M059J (cell line): Measurements from ENCODE around the gene SLC6A2. TPM values are rescaled to one million over a fixed set of nuclear protein-coding genes. Genes with fewer than 3 reads are reported as not detected.

Source experiments
- DNase-seq: peaks from one replicate; pipeline ENCODE4 v3.0.0-alpha.2; 2012; ENCODE audit warnings: low read depth
- total RNA-seq: library from RNA; depleted of rRNA; stranded (reverse); fragments of >200 nt; shearing (Covaris generic); gene quantifications from 2 replicates; pipeline ENCODE4 v1.2.3, GENCODE V29; 2014

Gene SLC6A2
- total RNA-seq, 1 experiment from 2014 or later: not detected

DNA sequence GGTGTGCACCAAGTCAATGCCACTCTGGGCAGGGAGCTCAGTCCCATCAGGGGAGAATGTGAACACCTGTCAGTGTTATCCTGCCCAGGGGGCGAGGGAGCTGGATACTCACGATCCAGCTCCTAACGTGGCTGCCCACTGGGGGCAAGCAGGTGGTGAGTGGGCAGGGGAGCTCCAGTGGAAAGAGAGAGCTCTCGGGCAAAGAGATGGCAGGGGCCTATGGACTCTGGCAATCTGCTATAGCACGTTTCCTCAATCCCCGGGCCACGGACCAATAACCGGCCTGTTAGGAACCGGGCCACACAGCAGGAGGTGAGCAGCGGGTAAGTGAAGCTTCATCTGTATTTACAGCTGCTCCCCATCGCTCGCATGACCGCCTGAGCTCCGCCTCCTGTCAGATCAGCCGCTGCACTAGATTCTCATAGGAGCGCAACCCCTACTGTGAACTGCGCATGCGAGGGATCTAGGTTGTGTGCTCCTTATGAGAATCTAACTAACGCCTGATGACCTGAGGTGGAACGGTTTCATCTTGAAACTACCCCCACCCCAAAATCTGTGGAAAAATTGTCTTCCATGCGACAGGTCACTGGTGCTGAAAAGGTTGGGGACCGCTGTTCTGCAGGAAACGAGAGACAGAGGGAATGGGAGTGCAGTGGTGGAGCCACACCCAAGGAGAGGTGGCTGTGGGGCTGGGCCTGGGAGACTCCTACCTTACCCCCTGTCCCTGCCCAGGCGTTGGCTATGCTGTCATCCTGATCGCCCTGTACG lies 15.6 kb downstream of the SLC6A2 start:
- no peak for DNase-seq

DNA sequence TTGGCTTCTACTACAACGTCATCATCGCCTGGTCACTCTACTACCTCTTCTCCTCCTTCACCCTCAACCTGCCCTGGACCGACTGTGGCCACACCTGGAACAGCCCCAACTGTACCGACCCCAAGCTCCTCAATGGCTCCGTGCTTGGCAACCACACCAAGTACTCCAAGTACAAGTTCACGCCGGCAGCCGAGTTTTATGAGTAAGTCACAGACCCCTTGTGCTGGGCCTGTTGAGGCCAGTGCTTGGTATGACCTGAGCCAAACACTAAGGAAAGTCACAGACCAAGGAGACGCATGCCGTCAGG lies 16.1 kb downstream of the SLC6A2 start:
- no peak for DNase-seq

DNA sequence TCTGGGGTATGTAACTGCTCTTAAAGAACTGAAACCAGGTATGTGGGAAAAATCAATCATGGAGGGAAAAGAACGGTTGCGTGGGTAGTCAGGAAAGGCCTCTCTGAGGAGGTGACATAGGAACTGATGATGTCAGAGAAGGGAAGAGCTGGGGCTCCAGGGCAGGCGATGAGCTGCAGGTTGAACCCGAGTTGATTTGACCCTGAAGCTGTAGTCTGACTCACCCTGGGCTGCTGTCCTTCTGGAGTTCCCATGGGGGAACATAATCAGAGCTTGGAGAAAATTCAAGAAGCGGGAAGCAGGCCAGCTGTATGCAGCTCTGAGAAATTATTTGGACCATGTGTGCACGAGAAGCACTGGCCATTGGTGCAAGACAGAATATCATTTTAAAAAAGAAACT lies 16.7 kb downstream of the SLC6A2 start:
- DNase-seq: peak; percentile 70

DNA sequence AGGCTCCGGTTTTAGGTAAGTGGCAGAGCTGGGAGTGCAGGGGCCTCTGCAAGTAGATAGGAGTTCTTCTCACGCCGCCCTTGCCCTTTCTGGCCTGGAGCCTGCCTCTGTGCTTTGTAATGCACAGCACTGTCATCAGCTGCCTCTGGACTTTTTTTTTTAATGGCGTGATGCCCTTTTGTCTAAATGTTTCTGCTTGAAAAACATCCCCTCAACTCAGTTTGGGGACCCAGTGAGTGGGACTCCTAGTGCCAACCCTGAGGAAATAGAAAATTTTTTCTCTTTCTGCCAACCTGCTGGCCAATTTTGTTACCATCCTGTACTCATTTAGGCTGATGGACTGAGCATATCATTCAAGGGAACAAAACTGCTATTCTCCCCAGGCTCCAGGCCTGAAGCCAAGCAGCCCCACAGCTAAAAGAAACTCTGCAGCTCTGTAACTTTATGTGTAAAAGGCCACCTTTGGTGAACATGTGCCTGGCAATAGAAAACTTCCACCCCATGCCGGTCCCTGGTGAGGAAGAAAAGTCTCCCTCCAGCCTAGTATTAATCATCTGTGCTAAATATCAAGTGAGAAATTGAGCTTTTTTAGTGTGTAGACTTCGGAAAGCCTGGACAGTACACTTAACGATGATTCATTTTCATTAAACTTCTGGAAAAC lies 22.5 kb downstream of the SLC6A2 start:
- DNase-seq: no peak

DNA sequence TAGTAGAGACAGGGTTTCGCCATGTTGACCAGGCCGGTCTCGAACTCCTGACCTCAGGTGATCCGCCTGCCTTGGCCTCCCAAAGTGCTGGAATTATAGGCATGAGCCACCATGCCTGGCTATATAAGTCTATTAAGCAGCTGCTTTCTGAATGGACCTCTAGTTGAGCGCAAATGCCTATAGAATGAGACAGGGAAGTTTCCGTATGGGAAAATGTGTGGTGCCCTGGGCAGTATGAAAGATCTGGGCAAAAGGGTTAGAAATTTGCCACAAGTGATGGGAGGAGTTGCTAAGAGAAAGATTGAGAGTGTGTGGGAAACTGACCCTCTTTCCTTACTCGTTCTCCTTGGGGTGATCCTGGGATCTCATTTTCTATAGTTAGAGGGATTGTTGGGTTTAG lies 26.3 kb downstream of the SLC6A2 start:
- DNase-seq: no peak

DNA sequence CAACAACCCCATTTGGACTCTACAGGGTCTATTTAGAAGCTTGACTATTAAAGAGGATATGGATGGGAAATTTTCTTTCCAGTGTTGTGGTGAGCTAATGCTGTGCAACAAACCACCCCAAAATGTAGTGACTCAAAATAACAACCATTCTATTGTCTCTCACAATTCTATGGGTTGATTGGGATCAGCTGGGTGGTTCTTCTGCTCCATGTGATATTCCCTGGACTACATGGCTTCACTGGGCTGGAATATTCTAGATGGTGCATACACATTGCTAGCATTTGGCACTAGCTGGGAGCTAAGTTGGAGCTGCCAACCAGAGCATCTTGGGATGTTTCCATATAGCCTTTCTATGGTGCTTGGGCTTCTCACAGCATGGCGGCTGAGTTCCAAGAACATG lies 30.2 kb downstream of the SLC6A2 start:
- no peak for DNase-seq

DNA sequence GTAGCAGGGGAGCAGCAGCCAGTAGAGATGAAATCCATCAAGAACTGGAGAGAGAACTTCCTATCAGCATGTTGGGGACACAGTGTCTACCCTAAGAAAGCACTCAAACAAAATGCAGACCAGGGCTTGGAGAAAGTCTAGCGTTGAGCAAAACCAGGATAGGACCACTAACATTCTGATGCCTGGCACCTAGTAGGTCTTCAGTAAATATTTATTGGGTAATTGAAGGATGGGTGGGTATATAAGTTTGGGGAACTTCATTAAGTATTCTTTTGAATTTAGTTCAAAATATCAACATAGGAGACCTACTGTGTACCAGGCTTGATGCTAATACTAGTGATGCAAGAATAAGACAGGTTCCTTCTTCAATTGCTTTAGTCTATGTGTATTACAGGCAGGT lies 30.9 kb downstream of the SLC6A2 start:
- DNase-seq: no peak

DNA sequence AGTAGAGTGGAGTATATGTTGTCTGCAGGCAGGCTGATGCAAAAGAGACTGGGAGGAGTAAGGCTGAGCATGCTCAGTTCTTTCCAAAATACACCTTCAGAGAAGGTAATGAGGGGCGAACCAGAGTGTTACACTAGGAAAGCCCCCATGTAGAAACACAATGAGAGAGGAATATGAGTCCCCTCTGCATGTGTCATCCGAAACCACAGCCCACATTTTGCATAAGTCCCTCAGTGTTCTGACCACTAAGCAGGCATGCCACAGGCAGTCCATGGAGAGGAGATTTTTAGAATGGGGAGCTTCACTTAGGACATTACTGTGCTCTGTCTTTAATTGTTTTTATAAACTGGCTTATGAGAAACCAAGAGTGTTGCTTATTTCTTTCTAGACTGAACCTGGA lies 32.0 kb downstream of the SLC6A2 start:
- no peak for DNase-seq

DNA sequence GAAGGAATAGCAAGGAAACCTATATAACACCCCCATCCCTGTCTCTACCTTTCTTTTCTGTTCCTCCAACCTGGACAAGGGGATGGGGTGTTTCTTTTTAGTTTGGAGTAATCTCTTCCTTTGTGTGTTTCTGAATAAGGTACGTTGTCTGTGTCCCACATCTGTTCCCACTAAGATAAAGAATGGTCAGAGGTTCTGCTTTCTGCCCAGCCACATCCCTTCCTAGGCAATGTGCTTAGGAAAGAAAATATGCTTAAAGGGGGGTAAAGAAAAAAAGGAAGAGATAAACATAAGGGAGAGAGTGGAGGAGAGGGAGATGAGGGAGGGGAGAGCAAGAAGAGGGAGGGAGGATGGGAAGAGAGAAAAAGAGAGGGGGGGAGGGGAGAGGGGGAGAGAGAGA lies 35.1 kb downstream of the SLC6A2 start:
- DNase-seq: no peak

DNA sequence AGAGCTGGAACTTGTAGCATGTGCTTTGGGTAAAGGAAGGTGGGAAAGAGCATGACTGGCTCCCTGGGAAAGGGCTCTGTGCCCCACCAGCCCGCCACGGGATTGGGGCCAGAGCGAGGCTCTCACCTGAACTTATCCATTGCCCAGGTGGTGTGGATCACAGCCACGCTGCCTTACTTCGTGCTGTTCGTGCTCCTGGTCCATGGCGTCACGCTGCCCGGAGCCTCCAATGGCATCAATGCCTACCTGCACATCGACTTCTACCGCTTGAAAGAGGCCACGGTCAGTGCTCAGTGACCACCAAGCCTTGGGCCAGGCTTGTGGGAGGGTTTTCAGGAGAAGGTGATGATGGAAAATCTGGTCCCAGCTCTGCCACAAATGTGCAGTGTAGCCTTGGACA lies 36.0 kb downstream of the SLC6A2 start:
- DNase-seq: no peak

DNA sequence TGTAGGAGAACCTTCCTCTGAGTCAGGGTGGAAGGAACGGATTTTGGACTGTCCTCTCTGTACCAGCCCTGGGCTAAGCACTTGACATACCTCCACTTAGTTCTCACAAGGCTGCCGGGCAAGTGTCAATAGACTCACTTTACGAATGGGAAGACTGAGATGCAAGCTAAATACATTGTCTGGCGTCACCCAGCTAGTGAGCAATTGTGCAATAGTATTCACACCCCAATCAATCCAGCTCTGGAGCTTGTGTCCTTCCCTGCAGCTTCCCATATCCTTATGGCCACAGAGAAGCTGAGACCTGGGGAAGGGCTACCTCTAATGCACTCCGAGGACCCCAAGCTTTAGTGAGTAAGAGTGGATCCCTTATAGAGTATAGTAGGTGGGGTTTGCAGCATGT lies 39.8 kb downstream of the SLC6A2 start:
- DNase-seq: no peak

DNA sequence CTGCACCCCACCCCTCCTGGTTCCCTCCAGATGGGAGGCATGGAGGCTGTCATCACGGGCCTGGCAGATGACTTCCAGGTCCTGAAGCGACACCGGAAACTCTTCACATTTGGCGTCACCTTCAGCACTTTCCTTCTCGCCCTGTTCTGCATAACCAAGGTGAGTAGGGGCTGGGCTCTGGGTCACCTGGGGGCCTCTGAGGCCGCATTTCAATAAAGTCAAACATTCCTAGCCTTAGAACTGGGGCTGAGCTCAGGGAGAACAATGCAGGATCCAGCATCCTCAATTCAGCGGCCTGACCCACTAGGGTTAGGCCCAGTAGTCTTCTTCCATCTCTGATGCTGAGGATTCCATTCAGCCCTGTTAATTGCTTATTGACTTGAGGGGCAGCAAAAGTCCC lies 42.1 kb downstream of the SLC6A2 start:
- DNase-seq: no peak

DNA sequence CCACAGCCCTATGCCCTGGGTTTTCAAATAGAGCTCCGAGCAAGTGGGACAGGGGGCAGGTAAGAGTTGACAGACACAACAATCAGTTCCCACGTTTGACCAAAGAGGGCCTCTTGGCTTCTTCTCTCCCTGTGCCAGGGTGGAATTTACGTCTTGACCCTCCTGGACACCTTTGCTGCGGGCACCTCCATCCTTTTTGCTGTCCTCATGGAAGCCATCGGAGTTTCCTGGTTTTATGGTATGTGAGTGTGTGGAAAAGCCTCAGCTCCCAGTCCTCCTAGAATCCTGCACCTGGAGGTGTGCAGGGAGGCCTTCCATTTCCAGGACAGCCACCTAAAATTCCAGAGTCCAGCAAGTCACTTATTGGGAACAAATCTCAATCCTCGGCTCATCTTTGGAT lies 42.5 kb downstream of the SLC6A2 start:
- DNase-seq: no peak

DNA sequence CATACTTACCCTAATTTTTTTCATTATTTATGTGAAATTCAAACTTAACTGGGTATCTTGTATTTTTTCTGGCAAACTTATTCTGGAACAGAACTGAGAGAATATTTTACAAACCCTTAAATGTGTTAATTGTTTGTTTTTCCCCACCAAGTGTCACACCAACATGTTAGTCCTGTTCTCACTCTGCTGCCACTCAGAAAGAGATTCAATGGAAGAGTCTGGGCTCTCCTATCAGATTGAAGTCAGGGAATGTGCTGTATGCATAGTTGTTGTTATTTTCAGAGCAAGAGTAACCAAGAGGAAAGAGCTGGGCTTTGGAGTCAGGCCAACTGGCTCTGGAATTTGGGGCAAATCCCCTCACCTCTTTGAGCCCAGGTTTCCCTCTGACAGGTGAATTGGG lies 43.2 kb downstream of the SLC6A2 start:
- no peak for DNase-seq

DNA sequence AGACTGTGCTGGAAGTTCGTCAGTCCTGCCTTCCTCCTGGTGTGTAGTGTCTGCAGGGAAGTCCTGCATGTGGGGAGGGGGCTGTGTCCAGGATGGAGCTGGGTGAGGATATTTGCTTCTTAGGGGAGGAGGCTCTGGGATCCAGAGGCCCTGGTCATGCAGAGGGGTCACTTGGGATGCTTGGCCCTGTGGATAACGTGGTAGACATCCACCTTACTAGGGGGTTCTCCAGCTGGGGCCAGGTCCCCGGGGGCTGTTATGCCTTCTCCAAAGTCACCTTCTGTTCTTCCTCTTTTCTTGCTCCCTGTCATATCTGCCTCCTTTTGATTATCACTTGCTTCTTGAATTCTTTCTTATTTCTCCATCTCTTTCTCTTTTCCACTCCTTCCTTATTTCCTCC lies 43.8 kb downstream of the SLC6A2 start:
- DNase-seq: no peak

DNA sequence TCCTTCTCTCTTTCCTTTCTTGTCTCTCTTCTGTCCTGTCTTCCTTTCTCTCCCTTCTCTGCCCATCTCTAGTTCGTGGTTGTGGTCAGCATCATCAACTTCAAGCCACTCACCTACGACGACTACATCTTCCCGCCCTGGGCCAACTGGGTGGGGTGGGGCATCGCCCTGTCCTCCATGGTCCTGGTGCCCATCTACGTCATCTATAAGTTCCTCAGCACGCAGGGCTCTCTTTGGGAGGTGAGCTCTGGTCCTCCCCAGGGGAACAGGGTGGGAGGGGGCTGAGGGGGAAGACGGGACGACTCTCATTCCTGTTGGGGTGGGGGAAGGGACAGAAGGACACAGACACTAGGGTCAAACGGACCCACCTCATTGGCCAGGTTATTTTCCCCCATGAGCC lies 44.3 kb downstream of the SLC6A2 start:
- no peak for DNase-seq

DNA sequence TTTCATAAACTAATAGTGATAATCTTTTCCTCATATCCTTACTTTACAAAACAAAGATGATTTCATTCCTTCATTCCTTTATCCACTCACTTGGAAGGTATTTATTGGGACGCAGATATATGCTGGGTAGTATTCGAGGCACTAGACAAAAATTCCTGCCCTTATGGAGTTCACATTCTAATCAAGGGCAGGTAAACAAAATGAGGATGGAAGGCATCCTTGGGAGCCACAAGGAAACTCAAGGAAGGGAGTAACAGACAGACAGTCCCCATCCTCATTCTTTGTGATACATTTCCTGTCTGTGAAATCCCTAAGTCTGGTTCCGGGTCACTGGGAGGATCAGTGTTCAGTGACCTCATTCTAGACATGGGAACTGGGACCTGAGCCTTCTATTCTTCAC lies 45.2 kb downstream of the SLC6A2 start:
- DNase-seq: no peak

DNA sequence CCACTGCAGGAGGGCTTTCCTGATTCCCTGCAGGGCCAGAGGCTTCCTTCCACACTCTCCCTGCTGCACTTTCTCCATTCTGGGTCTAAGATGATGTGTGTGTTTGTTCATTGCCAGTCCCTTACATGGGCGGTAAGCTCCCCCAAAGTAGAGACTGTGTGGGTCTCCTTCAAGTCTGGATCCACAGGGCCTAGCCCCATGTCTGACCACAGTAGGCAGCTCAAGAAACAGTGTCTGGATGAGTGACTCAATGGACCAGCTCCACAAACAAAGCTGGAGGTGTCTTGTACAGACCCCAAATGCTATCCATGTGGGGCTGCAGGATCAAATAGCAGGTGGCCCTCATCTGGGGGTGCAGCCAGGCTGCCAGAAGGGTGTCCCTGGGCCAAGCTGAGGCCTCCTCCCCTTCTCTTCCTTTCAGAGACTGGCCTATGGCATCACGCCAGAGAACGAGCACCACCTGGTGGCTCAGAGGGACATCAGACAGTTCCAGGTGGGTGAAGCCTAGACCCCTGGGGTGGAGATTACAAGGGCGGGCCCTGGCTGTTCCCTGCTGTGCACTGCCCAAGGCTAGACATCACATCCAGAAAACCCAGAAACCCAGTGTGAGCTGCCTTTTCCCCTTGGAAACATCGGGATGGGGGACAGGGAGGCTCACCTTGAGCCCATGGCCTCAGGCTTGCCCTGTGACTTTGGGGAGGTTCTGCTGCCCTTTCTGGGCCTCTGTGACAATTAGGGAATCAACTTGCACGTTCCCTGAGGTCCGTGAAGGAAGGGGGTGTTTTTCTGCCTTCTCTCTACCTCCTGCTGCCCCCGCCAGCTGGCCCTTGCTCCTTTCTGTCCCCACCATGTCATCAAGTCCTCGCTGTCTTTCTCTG lies 45.9 kb downstream of the SLC6A2 start:
- peak; percentile 55 for DNase-seq

DNA sequence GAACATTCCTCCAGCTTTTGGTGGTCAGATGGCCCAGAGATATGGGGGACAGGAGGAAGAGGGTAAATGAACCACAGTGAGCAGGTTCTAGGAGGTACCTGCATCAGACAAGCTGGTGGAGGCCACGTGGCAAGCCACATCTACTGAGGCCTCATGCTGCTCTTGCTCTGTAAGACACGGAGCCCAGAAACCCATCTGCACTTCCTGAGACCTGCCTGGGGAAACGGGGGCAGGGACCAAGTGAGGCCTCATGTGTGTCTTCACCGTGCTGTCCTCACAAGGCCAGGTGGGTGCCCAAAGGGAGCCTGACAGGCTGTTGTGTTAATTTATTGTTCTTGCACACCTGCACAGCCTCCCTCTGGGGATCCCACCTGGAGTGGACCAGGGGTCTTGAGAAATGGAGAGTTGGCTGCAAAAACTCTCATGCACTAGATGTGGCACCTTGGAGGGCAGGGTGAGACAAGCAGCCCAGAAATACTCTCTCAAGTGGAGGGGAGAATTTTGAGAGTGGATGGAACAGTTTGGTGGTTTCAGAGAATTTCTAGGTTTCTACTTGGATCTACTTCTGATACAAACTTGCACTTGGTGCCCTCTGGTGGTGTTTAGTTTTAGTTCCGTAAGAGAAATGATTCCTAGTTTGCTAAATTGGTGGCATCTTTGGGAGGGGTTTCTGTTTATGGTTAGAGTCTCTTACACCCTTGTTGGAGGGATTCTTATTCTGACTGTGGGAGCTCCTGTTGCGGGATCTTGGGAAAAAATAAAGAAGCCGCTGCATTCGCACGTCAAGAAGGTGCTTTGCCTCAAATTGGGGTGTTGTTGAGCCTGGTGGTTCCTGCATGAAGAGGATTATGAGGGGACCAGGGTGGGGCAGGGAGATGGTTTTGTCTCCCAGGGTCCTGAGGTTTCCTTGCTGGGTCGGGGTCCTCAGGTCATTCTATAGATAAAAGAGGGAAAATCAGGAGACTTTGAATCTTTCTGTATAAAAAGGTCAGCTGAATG lies 47.5 kb downstream of the SLC6A2 start:
- peak; percentile 59 for DNase-seq

DNA sequence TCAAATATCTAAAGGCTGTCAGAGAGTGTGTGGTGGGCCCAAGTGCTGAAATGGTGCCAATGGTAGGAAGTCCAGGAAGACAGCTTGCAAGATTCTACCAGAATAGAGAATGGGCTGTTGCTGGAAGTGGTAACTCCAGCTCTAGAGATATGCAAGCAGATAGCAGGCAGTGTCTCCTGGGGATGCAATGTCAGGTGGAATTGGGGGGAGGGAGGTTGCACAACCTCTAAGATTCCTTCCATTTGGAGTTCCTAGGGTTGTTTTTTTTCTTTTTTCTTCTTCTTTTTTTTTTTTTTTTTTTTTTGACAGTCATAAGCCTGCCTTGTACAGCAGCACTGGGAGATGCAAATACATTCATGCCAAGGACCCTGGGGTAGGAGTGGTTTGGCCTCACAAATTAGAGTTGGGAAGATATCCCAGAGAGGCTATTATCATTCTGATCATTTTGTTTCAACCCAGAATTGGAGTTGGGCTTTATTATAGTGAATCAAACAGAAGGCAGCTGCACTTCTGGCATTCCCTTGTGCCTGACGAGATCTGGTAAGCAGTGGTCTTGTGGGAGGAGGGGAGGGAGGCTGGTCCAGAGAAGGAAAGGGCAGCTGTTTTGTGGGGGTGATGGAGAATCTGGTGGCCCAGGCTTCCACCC lies 51.1 kb downstream of the SLC6A2 start:
- DNase-seq: no peak

DNA sequence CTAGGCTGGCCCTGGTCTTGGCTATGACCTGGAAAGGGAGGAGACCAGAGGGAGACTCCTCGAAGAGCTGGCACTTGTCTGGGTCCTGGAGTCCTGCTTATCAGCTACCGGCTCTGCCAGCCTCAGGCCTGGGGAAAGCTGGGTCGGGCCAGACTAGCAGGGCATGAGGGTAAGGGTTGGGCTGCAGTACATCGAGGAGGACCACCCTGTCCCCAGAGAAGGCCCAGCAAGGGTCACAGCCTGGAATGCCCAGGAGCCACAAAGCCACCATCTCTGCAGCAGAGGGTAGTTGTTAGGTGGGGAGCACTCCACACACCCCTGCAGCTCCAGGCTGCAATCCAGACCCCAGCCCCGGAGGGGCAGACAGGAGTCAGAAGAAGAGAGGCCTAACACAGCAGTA lies 54.0 kb downstream of the SLC6A2 start:
- DNase-seq: no peak
